ENCODE results near the gene ACSM6.

Gene ACSM6

GRCh38 chr10:95246582-95247051, 52.6 kb downstream of the ACSM6 start:
- DNase-seq (ENCODE audit: low spot score) = peak; percentile 63

GRCh38 chr10:95247200-95247880, 53.3 kb downstream of the ACSM6 start:
- no peak for DNase-seq (ENCODE audit: low spot score)

- DNase-seq (ENCODE audit: low spot score) = no peak
Measured at GRCh38 chr10:95247881-95248583, 54.0 kb downstream of the ACSM6 start.

- no peak for DNase-seq (ENCODE audit: low spot score)
Measured at GRCh38 chr10:95248989-95249388, 55.0 kb downstream of the ACSM6 start.

- DNase-seq (ENCODE audit: low spot score) = no peak
Measured at GRCh38 chr10:95249467-95249866, 55.4 kb downstream of the ACSM6 start.

- DNase-seq (ENCODE audit: low spot score) = no peak
Measured at GRCh38 chr10:95250856-95251255, 56.8 kb downstream of the ACSM6 start.

GRCh38 chr10:95253007-95253406, 59.0 kb downstream of the ACSM6 start:
- no peak for DNase-seq (ENCODE audit: low spot score)

- DNase-seq (ENCODE audit: low spot score) = no peak
Measured at GRCh38 chr10:95253686-95254085, 59.6 kb downstream of the ACSM6 start.

- no peak for DNase-seq (ENCODE audit: low spot score)
Measured at GRCh38 chr10:95254629-95255028, 60.6 kb downstream of the ACSM6 start.

- DNase-seq (ENCODE audit: low spot score) = no peak
Measured at GRCh38 chr10:95256268-95256667, 62.2 kb downstream of the ACSM6 start.

GRCh38 chr10:95257849-95258248, 63.8 kb downstream of the ACSM6 start:
- DNase-seq (ENCODE audit: low spot score) = no peak

GRCh38 chr10:95260397-95260881, 66.4 kb downstream of the ACSM6 start:
- DNase-seq (ENCODE audit: low spot score) = no peak

GRCh38 chr10:95260909-95261552, 67.0 kb downstream of the ACSM6 start:
- no peak for DNase-seq (ENCODE audit: low spot score)

- no peak for DNase-seq (ENCODE audit: low spot score)
Measured at GRCh38 chr10:95261926-95262325, 67.9 kb downstream of the ACSM6 start.

GRCh38 chr10:95262763-95263518, 68.9 kb downstream of the ACSM6 start:
- DNase-seq (ENCODE audit: low spot score) = no peak

GRCh38 chr10:95263864-95264226, 69.8 kb downstream of the ACSM6 start:
- no peak for DNase-seq (ENCODE audit: low spot score)

GRCh38 chr10:95264227-95265051, 70.4 kb downstream of the ACSM6 start:
- DNase-seq (ENCODE audit: low spot score) = no peak

- DNase-seq (ENCODE audit: low spot score) = no peak
Measured at GRCh38 chr10:95265572-95265971, 71.5 kb downstream of the ACSM6 start.

GRCh38 chr10:95266674-95267095, 72.6 kb downstream of the ACSM6 start:
- DNase-seq (ENCODE audit: low spot score) = no peak

- DNase-seq (ENCODE audit: low spot score) = no peak
Measured at GRCh38 chr10:95267251-95267650, 73.2 kb downstream of the ACSM6 start.

GRCh38 chr10:95268438-95268837, 74.4 kb downstream of the ACSM6 start:
- DNase-seq (ENCODE audit: low spot score) = no peak
